NOMO-1 treated with dmso at 0.1 percent for 144 hours (cell line): ENCODE data around the gene DNAH6.

Experiments used
- DNase-seq: peaks from one replicate; lab custom pipeline; 2025; ENCODE audit not compliant: unreplicated experiment; lab: John Stamatoyannopoulos, UW

DNAH6 gene

DNA sequence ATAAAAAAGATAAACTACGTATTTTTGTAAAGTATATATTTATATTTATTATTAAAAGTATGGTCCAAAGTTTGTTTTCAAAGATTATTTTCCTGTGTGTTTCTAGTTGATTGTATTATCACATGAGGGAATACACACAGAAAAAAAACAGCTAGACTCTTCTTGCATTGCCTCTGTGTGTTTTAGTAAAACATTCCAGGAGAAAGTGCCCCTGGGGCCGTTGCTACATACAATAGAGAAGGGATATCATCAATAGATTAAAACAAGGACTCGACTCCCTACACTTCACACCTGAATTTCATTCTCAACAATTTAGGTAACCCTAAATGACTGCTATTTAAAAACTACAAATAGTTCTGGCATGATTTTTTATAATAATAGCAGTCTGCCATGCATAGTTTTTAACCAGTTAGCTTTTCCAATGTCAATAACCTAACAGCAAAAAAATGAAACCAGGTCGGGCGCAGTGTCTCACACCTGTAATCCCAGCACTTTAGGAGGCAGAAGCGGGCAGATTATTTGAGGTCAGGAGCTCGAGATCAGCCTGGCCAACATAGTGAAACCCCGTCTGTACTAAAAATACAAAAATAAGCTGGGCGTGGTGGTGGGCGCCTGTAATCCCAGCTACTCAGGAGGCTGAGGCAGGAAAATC is 171.3 kb downstream of the DNAH6 start:
- no peak for DNase-seq

DNA sequence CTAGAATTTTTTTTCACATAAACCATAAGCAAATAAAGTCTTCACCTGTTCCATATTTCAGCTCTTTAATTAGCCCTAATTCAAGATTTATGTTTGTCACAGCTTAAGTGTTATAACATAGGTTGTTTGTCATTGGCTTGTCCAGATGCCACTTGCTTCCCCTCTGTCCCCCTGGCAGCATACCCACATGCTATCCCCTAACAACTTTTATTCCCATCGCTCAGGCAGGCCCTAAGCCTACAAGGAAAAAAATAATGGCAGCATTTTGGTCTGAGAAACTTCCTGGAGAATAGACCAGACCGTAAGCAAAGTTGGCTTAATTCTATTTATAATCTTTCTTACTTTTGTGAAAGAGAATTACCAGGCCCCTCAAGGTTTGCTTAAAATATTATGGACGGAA is 173.9 kb downstream of the DNAH6 start:
- no peak for DNase-seq

GRCh38 chr2:84694088-84694622 is 177.9 kb downstream of the DNAH6 start:
- DNase-seq, result no peak

GRCh38 chr2:84697895-84698294 is 181.6 kb downstream of the DNAH6 start:
- DNase-seq, result no peak

DNA sequence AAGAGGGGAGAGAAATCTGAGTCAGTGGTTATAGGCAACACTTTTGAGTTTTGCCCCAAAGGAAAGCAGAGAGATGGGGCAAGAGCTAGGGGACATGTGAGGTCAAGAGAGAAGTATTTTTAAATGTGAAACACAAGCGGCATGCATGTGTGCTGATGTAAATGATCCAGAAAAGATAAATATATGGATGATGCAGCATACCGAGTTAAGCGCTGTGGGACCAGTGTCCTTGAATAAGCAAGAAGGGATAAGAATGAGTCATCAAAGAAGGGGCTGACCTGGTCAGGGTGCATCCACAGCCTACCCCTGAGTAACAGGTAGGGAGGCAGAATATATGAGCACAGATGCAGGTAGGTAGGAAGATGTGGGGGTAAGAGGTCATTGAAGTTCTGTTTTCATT is 183.7 kb downstream of the DNAH6 start:
- no peak for DNase-seq

DNA sequence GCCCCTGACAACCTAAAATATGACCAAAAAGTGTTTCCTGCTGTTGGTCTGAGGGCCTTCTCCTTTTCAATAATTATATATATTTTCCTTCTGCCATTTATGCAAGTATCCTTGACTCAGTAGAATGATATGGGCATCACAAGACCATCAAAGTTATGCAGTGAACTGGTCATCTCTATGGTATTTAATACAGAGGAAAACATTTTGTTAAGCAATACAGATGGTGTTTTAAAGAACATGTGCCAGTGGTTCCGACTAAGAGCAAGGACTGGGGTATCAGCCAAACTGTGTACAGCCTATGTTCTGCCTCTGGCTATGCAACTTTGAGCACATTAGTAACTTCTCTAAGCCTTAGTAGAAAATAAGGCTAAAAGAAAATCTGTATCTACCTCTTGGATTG is 185.6 kb downstream of the DNAH6 start:
- no peak for DNase-seq

- DNase-seq, result no peak
Observed at GRCh38 chr2:84702941-84703340, 186.6 kb downstream of the DNAH6 start.

DNA sequence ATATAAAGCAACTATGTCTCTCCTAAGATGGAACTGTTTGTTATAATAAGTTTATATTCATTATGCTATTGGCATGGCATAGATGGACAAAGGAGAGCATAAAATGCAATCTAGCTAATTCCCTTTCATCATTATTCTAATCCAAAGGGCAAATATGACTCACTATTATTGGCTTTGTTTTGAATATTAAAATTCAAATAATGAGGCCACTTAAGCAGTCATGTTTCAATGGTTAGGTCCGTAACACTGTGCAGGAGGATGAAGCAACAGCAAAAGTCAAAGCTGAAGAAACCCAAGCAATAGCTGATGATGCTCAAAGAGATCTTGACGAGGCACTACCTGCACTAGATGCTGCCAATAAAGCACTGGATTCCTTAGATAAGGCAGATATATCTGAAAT is 187.5 kb downstream of the DNAH6 start:
- DNase-seq, result no peak

- no peak for DNase-seq
Observed at GRCh38 chr2:84704505-84705244, 188.4 kb downstream of the DNAH6 start.

GRCh38 chr2:84705858-84706257 is 189.6 kb downstream of the DNAH6 start:
- no peak for DNase-seq

- DNase-seq, result no peak
Observed at GRCh38 chr2:84708442-84708841, 192.1 kb downstream of the DNAH6 start.

GRCh38 chr2:84711651-84712050 is 195.4 kb downstream of the DNAH6 start:
- DNase-seq, result no peak

GRCh38 chr2:84713441-84713840 is 197.1 kb downstream of the DNAH6 start:
- no peak for DNase-seq

GRCh38 chr2:84716564-84716963 is 200.3 kb downstream of the DNAH6 start:
- DNase-seq, result no peak

DNA sequence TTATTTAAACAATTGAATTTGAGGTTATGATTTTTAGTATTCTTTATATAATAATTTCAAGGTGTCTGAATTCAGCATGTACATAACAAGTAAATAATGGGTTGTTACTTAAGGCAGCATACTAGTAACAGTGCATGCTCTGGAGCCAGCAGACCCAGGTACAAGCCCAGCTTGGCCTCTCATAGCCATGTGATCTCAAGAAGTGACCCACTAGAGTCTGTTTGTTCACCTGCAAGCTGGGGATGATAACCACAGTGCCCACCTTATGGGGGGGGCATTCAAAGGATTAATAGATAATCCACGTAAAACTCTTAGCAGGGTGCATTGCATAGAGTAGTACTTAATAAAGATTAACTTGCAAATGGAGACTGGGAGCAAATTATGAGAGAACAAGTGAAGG is 201.0 kb downstream of the DNAH6 start:
- DNase-seq, result no peak

DNA sequence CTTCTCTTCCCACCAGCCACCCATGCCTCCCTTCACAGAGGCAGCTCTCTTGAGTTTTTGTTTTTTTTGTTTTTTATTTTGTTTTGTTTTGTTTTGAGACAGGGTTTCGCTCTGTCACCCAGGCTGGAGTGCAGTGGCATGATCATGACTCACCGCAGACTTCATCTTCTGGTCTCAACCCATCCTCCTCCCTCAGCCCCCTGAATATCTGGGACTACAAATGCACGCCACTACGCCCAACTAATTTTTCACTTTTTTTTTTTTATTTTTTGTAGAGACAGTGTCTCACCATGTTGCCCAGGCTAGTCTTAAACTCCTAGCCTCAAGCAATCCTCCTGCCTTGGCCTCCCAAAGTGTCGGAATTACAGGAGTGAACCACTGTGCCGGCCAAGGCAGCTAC is 203.1 kb downstream of the DNAH6 start:
- no peak for DNase-seq

- no peak for DNase-seq
Observed at GRCh38 chr2:84723831-84724230, 207.5 kb downstream of the DNAH6 start.

GRCh38 chr2:84725717-84726116 is 209.4 kb downstream of the DNAH6 start:
- DNase-seq, result no peak

DNA sequence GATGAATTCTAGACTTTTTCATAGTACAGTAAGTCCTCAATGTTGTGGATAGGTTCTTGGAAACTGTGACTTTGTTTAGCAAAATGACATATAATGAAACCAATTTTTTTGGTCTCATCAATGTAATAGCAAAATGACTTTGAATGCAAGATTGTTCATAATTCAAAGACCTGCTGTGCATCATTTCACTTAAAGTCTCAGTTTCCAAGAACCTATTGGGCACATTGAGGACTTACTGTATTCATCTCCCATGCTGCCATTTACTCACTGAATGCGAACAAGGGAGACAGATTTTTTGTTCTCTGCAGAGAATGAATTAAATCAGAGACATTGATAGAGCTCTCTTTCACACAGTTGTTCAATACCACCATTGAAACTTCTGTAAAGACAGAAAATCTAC is 211.0 kb downstream of the DNAH6 start:
- no peak for DNase-seq

DNA sequence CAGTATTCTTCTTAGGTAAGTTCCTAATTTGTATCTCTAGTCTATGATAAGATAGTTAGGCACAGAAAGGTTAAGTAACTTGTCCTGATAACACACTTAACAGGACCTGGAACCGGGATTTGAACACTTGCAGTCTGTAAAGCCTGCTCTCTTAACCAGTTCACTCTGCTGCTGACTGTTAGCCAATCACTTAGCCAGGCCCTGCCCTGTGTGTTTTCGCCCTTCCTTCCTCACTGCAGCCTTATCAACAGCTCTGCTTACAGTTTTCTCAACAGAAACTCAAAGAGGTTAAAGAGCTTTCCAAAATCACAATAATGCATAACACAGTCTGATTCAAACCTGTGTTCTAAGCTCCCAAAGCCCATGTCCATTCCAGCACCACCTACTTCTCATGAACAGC is 212.9 kb downstream of the DNAH6 start:
- no peak for DNase-seq

GRCh38 chr2:84731185-84731584 is 214.9 kb downstream of the DNAH6 start:
- DNase-seq, result no peak

DNA sequence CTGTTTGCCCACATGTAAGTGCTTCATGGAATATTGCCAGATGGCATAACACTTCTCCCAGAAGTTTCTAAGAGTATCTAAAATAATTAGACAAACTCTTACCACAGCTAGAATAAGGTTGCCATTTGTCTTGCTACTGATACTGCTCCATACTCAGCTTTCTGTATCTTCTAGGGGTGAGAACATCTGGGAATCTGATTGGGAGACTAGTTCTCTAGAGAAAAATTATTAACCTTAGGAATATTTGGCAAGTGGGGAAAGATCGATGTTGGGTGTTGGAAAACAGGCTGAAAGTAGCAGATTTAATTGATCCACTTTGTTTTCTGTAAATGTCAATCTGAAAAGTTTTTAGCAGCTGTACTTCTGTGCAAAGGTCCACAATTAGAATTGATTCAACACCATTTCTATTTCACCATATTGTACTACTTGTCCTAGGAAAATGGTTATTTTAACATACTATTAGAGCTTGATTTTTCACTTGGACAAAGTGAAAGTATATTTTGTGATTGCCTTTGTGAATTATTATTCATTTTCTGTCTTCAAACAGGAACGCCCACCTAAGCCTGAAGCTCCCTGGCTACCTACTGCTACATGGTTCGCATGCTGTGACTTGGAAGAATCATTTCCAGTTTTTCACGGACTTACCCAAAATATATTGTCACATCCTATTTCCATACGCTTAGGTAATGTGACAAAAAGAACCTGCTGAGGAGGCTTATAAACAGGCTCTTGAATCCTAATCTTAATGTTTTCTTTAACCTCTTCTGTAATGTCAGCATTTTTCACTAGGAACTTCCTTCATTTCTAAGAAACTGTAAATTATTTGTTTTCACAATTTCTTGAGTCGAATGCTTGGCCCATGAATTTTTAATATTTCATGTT is 216.8 kb downstream of the DNAH6 start:
- no peak for DNase-seq
